ENCODE results near the gene RBM19.

Gene RBM19

GRCh38 chr12:113933201-113933786 is 32.8 kb downstream of the RBM19 start:
- DNase-seq (ENCODE audit: low read depth in 2 of 2, low spot score in 1 of 2) = no peak

- no peak for DNase-seq (ENCODE audit: low read depth in 2 of 2, low spot score in 1 of 2)
Observed at GRCh38 chr12:113932381-113933196, 33.5 kb downstream of the RBM19 start.

- DNase-seq (ENCODE audit: low read depth in 2 of 2, low spot score in 1 of 2) = no peak
Observed at GRCh38 chr12:113931517-113931916, 34.6 kb downstream of the RBM19 start.

- no peak for DNase-seq (ENCODE audit: low read depth in 2 of 2, low spot score in 1 of 2)
Observed at GRCh38 chr12:113930249-113930648, 35.9 kb downstream of the RBM19 start.

- DNase-seq (ENCODE audit: low read depth in 2 of 2, low spot score in 1 of 2) = no peak
Observed at GRCh38 chr12:113929312-113929989, 36.7 kb downstream of the RBM19 start.

- no peak for DNase-seq (ENCODE audit: low read depth in 2 of 2, low spot score in 1 of 2)
Observed at GRCh38 chr12:113926788-113927187, 39.3 kb downstream of the RBM19 start.

GRCh38 chr12:113924341-113924740 is 41.8 kb downstream of the RBM19 start:
- no peak for DNase-seq (ENCODE audit: low read depth in 2 of 2, low spot score in 1 of 2)

- no peak for DNase-seq (ENCODE audit: low read depth in 2 of 2, low spot score in 1 of 2)
Observed at GRCh38 chr12:113923251-113923650, 42.9 kb downstream of the RBM19 start.

GRCh38 chr12:113921430-113921829 is 44.7 kb downstream of the RBM19 start:
- DNase-seq (ENCODE audit: low read depth in 2 of 2, low spot score in 1 of 2) = no peak

- no peak for DNase-seq (ENCODE audit: low read depth in 2 of 2, low spot score in 1 of 2)
Observed at GRCh38 chr12:113919791-113920190, 46.3 kb downstream of the RBM19 start.

GRCh38 chr12:113918306-113918705 is 47.8 kb downstream of the RBM19 start:
- no peak for DNase-seq (ENCODE audit: low read depth in 2 of 2, low spot score in 1 of 2)

GRCh38 chr12:113917393-113917792 is 48.7 kb downstream of the RBM19 start:
- DNase-seq (ENCODE audit: low read depth in 2 of 2, low spot score in 1 of 2) = no peak

- DNase-seq (ENCODE audit: low read depth in 2 of 2, low spot score in 1 of 2) = no peak
Observed at GRCh38 chr12:113914806-113915205, 51.3 kb downstream of the RBM19 start.

GRCh38 chr12:113914176-113914575 is 51.9 kb downstream of the RBM19 start:
- no peak for DNase-seq (ENCODE audit: low read depth in 2 of 2, low spot score in 1 of 2)

GRCh38 chr12:113912760-113913329 is 53.3 kb downstream of the RBM19 start:
- DNase-seq (ENCODE audit: low read depth in 2 of 2, low spot score in 1 of 2) = peak in 1 of 2 donors; percentile 23

- no peak for DNase-seq (ENCODE audit: low read depth in 2 of 2, low spot score in 1 of 2)
Observed at GRCh38 chr12:113911971-113912759, 54.0 kb downstream of the RBM19 start.

- no peak for DNase-seq (ENCODE audit: low read depth in 2 of 2, low spot score in 1 of 2)
Observed at GRCh38 chr12:113910751-113911272, 55.3 kb downstream of the RBM19 start.

GRCh38 chr12:113909776-113910420 is 56.2 kb downstream of the RBM19 start:
- DNase-seq (ENCODE audit: low read depth in 2 of 2, low spot score in 1 of 2) = no peak

GRCh38 chr12:113908584-113909100 is 57.5 kb downstream of the RBM19 start:
- no peak for DNase-seq (ENCODE audit: low read depth in 2 of 2, low spot score in 1 of 2)
